DMS114 treated with DMSO at 0.1 percent for 48 hours (cell line): ENCODE data around the gene GASK1A.

ENCODE experiments used
- DNase-seq: peaks from one replicate; lab custom pipeline; 2025; ENCODE audit not compliant: unreplicated experiment; lab: John Stamatoyannopoulos, UW

GASK1A gene

DNA sequence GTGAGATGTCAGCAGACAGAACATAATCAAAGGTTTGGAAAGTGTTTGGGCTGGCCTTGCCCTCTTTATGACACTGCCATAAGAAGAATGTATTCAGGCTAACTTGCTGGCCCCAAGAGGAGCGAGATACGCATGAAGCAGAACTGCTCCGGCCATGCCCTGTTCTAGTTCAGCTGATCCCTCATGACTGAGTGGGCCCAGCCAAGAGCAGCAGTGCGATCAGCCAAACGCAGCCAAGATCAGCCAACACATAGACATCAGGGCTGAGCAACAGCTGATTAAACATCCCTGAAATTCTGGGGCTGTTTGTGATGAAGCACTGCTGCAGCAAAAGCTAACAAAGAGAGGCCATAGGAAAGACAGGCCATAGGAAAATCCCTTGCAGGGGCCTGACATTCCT lies 102.7 kb downstream of the GASK1A start:
- no peak for DNase-seq

DNA sequence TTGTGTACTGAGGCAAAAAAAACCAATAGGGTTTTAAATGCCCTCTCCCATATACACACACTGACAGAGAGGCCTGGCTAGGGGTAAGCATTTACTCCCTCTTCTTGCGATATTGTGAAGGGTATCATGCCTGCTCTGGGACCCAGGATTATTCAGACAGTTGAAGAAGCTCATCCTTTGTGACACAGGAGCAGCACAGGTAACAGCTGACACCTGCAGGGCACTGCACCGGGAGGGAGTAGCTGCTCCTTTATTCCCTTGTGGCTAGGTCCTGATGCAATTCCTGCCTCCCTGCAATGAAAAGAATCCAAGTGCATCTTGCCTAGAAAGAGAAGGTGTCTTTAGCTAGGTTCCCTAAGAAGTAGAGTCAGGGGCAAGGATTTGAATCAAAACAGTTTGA lies 103.3 kb downstream of the GASK1A start:
- no peak for DNase-seq

DNA sequence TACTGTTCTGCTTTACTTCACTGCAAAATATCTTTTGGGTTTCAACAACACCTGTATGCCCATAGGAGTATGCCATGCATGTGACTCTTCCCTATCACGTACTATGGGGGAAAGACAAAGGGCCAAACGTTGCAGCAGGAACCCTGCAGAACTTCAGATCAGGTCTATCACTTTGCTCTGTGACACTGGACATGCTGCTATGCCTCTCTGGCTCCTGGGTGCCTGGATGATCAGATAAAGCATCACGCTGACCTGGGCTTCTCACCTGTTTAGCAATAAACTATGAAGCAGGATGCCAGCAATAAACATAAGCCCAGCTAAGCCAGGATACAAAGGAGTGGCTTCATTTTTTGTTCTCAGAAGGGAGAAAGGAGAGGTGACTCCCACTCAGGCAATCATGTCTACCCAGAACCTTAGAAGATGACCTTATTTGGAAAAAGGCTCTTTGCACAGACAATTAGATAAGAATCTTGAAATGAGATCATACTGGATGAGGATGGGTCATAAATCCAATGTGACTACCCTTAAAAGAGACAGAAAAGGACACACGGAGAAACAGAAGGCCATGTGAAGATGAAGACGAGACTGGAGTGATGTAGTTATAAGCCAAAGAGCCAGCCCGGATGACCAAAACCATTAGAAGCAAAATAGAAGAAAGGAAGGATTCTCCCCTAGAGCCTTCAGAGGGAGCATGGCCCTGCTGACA lies 107.5 kb downstream of the GASK1A start:
- no peak for DNase-seq

DNA sequence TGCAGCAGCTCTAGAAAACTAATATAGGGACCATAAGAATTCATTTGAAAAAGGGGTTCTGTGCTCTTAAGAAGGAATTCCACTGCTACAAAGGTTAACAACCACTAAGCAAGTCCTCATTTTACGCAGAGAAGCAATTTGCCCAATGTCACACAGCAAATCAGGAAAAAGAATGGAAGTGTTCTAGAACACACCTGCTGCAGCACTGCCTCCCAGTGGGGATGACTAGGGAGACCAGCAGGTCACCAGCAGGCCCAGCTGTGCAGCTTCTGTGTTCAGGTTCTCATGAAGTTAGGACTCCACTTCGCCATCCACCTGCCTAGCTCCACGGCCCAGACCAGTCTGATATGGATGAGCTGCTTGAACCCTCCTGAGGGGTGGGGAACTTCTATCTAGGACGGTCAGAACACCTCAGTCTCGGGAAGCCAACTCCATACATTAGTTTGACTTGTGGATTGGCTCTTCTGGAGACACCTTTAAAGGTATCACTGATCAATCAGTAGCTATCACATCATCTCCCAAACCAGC lies 108.2 kb downstream of the GASK1A start:
- DNase-seq: no peak

DNA sequence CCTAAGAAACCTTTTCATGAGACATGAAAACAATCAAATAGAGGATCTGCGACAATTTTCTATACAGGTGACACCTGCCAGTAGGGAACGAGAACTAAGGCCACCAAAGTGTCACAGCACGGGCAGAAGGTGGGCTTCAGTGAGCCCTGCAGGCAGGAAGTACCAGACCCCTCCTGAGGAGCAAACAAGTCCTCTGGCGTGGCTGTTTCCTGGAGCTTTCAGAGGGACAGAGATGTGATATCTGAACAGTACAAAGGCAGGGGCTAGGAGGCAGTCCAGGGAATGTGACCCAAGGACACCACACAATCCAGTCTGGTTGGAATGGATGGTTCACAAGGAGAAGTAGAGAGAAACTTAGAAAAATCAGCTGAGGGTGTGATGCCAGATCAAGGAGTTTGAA lies 110.0 kb downstream of the GASK1A start:
- no peak for DNase-seq

DNA sequence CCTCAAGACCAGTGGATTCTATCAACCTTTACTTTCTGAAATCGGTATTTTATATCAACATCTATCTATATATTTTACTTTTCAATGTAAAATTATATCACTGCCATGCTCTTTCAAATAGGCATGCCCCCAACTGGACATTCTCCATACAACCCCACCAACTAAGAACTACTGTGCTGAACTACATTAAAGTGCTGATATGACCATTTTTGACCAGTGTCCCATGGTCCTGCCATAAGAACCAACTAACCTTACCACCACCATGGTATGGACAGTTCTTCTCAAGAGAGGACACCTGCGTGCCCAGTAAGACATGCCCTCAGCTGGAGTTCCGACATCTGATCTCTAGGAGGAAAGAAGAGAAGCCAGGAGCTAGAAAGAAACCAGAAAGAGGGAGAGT lies 111.1 kb downstream of the GASK1A start:
- no peak for DNase-seq

DNA sequence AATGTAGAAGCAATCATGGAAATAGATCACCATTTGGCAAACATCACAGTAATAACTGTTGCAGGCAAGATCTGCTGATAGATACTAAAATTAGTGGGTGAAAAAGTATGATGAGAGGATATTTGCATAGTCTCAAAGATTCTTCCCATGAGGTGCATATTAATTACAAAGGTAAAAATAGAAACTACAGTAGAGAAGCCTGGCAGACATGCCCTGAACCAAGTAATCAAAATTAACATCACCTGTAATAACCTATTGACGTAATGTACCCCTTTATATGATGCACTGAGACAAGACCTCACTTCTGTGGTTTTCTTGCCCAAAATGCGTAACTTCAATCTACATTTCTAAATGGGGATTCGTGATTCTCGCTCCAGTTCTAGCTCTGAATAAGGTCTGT lies 112.4 kb downstream of the GASK1A start:
- no peak for DNase-seq

DNA sequence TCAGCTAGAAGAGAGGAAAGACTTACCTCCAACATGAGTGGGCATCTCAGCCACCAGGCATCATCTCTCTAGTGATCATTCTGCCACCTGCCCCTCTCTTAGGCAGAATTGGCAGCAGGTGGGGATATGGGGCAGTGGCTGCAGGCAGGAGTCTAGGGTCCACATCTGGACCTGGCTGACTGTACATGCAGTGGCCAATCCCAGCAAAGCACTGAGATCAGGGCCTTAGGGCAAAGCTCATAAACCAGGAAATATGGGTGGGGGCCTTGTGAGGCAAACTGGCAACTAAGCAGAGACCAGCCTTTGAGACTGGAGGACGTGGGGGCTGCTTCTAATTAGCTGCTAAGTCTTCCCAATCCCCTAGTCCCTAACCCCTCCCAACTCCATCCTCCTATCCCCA lies 113.9 kb downstream of the GASK1A start:
- no peak for DNase-seq

DNA sequence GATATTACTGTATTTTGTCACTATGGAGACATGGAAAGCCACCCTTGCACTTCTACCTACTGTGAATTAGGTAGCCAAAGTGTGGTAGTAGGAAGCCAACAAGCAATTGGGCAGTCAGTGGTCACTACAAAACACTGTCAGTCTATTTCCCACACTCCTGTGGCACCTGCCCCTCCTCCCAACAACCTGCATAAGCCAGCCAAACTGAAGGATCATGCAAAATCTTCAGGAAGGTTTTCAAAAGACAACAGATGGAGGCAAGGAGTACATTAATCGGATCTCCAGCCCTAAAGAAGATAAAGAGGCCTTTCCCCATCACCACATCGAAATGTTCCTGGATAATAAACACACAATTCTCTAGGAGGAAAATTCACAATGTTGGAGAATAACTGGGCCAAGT lies 114.9 kb downstream of the GASK1A start:
- no peak for DNase-seq

DNA sequence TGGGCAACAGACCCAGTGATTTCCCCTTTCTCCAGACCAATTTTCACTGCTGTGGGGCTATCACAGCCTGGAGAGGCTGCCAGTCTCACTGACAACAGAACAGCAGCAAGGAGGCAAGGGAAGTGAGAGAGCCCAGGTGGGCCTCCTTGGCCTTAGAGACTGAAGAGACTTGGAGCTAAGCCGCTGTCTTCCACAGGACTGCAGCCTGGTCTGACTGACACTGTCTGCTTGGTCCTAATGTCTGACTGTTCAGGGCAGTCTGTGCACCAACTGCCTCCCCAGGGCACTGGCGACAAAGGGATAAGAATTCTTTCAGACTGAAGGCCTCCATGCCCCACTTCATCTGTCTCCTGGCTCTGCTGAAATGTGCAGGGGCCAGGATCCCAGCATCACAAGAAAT lies 115.3 kb downstream of the GASK1A start:
- no peak for DNase-seq

DNA sequence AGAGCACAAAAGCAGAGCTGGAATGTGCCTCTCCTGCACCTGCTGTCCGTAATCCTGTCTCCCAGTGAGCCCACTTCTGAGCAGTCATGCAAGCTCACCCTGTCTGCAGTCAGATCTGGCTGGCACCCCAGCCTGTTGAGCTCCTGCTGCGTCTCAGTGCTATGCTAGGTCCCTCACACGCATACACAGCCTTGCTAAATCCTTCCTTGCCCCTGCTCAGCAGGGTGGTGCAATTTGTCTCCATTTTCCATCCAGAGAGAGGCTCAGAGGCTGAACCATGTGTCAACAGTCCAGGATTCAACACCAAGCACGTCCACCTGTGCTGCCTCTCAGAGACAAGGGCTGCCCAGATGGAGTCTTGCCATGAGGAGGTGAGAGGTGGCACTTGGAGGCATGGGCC lies 115.7 kb downstream of the GASK1A start:
- no peak for DNase-seq

DNA sequence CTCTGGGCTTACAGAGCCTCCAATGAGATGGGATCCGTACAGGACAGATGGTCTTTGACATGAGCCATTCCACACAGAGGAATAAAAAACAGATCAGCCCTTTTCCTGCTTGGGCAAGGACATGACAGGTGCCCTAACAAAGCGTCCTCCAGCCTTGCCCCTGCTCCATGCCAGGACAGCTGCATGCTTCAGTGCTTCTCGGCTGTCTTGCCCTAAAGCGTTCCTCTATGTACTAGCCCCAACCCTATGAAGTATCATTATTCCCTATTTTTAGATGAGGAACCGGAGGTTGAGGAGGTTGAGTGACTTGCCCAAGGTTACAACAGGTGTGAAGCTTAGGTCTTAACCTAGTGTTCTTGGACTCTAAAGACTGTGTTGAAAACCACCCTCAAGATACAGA lies 116.3 kb downstream of the GASK1A start:
- no peak for DNase-seq

DNA sequence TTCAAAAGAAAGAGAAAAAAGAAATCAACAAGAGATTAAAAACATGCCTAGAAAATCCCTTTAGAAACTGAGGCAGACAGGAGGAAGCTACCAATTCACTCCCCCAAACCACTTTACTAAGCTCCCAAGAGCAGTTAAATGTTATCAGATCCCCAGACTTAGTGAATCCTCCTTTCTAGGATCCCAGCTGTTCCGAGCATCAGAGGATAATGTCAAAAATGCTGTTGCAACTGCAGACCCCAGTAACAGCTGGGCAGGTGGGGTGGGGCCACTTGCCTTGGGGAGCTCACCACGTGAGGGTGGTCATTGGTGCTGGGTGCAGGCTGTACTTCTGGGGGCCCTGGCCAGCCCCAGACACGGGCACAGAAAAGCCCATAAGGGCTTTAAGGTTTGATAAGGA lies 117.7 kb downstream of the GASK1A start:
- DNase-seq: no peak

DNA sequence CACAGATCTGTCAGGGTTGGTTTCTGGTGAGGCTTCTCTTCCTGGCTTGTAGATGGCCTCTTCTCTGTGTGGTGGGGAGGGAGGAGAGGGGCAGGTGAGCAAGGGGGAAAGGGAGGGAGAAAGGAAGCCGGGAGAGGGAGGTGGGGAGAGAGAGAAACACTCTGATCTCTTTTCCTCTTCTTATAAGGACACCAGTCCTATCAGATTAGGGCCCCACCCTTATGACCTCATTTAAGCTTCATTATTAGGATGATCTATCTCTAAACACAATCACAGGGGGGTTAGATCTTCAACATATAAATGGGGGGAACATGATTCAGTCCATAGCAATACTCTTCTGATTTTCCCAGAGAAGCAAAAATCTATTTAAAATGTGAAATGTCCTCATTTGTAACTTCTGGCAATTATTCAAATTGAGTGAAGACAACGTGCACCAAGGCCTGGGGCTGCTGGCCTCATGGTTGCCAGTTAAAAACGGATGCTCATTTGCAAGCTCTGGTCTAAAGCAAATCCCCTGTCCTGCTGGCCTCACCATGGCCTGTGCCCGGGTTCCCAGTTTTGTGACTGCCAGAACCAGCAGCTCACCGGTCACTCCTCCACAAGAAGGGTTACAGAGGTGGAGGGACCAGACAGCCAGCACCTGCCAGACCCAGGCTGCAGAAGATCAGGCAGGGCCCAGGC lies 118.4 kb downstream of the GASK1A start:
- no peak for DNase-seq

DNA sequence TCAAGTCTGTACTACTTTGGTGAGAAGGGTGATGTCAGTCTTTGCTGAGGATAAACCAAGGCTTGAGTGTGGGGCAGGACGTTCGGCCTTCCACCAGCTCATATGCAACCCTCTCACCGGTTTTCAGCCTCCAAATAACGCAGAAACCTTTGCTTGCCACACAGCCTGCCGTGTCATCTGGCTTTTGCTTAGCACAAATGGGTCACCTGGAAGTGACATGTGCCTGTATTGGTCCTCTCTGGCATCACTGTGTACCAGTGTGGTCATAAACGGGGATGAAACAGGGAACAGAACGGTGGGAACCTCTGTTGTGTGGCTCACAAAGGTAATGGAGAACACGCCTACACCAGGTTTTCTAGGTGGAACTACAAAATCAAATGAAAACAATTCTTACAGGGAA lies 119.7 kb downstream of the GASK1A start:
- no peak for DNase-seq

DNA sequence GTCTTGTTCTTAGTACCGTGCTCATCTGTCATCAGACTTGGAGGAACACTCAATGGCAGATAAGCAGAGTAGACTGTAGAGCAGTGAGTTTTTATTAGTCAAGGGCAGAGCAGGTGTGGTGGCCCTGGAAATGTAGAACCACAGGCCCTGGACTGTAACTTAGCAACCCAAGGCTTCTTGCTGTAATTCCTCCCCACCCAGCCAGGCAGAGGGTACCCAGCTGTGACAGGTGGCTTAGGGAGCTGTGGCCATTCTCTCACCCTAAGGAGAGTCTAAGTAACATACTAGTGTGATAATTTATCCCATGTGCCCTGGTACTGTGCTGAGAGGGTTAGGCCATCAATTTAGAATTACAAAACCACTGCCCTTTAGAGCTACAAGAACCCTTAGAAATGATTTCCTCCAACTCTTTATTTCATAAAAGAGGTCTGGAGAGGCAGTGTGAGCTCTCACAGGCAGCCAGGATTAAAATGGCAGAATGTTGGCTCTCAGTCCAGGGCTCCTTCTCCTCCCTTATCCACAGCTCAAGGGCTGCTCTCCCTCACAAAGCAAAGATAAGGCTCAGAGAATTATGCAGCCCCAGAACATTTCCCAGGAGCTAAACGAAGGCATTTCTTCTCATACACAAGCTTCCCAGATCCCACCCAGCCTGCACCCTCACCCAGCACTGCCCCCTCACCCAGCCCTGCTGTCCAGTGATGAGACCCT lies 123.8 kb downstream of the GASK1A start:
- no peak for DNase-seq

DNA sequence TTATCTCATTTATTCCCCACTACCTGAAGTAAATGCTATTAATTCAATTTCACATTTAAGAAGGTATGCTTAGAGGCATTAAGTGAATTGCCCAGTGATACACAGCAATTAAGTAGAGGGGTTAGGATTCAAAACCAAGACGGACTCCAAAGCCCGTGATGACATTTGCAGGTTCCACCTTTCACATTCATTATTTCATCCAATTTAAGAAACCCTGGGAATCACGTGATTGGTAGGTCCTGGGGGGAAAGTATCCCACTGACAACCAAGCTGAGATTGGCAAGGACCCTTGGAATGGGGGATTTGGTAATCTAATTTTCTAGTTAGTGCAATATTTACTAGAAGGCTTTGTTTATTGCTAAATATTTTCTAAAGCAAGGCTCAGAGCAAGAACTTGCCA lies 124.9 kb downstream of the GASK1A start:
- no peak for DNase-seq

DNA sequence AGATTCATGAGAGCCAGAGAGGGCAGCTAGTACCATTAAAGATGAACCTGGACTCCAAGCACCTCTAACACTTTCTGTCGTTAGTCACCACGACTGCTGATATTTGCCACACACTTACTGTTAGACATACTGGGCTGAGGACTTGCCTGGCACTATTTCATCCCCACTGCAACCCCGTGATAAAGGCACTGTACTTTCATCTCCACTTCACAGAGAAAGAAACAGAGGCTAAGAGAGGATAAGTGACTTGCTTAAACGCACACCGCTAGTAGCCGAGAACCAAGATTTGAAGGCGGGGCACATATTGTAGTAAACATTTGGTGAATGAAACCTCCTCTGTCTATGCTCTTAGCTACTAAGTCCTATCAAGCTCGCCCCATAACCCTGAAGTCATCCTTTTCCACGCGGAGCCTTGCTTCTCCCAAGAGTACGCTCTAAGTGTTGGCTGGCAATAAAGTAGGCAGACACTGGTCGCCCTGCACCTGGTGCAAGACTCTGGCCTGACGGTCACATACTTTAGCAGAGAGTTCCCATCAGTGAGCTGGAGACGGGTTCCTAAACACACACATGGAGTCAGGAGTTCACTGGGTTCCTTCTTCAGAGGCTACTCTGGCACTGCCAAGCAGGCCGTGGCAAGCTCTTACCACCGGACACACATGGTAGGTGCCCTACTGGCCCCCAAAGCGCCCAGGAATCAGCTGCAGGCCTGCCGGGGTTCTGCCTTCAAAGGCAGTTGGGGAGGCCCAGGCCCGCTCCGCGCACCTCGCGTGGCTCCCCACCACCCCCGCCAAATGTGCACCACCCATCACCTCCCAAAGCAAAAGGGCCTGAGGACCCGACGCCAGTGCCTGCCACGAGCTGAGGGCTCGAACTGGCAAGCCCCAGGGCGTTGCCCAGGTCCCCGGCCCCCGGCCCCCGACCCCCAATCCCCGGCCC lies 125.8 kb downstream of the GASK1A start:
- no peak for DNase-seq

DNA sequence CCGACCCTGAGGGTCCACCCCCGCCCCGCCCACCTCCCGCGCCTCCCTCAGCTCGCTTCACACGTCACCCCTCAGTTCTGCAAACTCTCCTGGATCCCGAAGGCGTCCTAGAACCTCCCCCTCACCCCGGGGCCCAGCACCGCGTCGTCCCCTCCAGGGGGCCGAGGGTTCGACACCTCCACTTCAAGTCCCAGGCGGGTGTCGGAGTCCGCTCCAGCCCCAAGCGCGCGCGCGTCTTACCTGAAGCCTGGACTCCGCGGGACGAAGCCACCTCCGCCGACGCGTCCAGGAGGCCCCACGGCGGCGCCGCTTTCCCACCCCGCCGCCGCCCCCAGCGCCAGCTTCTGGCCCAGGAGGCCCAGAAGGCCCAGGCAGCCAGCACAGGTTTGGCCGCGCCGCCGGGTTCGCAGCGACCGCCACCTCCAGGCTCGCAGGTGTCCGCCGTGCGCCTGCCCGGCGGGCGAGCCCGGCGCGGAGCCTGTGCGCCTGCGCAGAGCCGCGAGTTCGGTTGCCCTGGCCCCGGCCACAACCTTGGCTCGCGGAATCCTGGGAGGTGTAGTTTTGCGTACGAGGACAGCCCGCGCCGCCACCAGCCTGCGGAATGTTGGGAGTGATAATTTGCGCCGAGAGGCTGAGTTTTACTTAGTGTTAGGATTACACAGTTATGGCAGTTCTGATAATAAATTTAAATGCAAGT lies 126.6 kb downstream of the GASK1A start, which contains the start of gene POMGNT2:
Gene POMGNT2, minus strand, starts transcription at position 484 of the 697 bp plus-strand sequence. CDS start 24,648 bp downstream, outside the sequence.
- DNase-seq: peak; percentile 76

DNA sequence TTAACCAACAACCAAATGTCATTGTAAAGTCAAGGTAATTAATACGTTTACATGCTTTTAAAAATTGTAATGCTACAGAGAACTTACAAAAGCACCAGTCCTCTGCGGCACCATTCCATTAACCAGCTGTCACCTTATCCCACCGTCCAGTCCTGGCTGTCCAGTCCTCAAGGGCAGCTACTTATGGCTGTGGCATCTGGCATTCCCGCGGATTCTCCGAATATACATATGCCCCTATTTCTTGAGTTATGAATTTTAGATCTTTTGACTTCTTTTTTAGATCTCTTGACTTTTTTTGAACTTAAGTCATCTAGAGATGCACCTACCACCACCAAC lies 127.2 kb downstream of the GASK1A start:
- no peak for DNase-seq
